HepG2 (cell line): ENCODE data around the gene ZNF32. TPM values are rescaled to one million over a fixed set of nuclear protein-coding genes. Genes with fewer than 3 reads are reported as not detected.

Source experiments
- ATAC-seq: fragments of 200-7000 bp; cut with Tn5 transposase; 3 replicates; pipeline ENCODE4 v1.9.1; 2020; ENCODE audit warnings: mild to moderate bottlenecking, moderate library complexity
- BruUV-seq: library from RNA; stranded (reverse); fragments of 400-500 nt; replicated peaks from 2 replicates; lab custom pipeline; 2021; lab: Mats Ljungman, UMichigan
- CTCF ChIA-PET: fragments of 300-600 bp; formaldehyde crosslinking; extraction: SDS; loops from one replicate; lab custom pipeline; 2021; ENCODE audit warnings: low total read pairs, inconsistent platforms, low intra/inter-chr PET ratio; lab: Yijun Ruan, JAX
- POLR2A ChIA-PET: fragments of 350-600 bp; sonication (Branson Sonifier 250); formaldehyde crosslinking; loops from one replicate; lab custom pipeline; 2020; ENCODE audit warnings: antibody characterized with exemption, inconsistent platforms; lab: Yijun Ruan, JAX
- DNase-seq: peaks from one replicate; pipeline ENCODE4 v3.0.0-alpha.2; 2015; ENCODE audit warnings: low spot score
- FAIRE-seq: peaks from 3 replicates; lab custom pipeline; 2011; peaks lifted over from hg19 to GRCh38; lab: Jason Lieb, UNC
- H2AFZ ChIP-seq: one replicate; pipeline ENCODE4 v1.6.1; 2011; ENCODE audit warnings: low read length, inconsistent platforms
- H3K27ac ChIP-seq: fragments of 300-600 bp; 3 replicates; pipeline ENCODE4 v1.8.0; 2011; ENCODE audit warnings: mixed run types, mild to moderate bottlenecking, mixed read lengths, low read length, inconsistent platforms; ENCODE audit not compliant: insufficient read depth; ENCODE audit errors: extremely low read length
- H3K27me3 ChIP-seq, 2 experiments: fragments of 200-600 bp in 1 of 2; 2 replicates in 1 of 2; 3 replicates in 1 of 2; pipeline versions ENCODE4 v1.6.0 to v1.8.0; 2011; ENCODE audit warnings: low read length in 2 of 2, mild to moderate bottlenecking in 2 of 2, moderate library complexity in 2 of 2, inconsistent platforms in 1 of 2; ENCODE audit not compliant: insufficient read depth in 2 of 2, control insufficient read depth in 1 of 2
- H3K36me3 ChIP-seq, 2 experiments: fragments of 200-600 bp in 1 of 2; replicated peaks in 1 of 2; 2 replicates in 1 of 2; 3 replicates in 1 of 2; pipeline versions ENCODE4 v1.5.1 to v1.8.0; 2011; ENCODE audit warnings: low read length in 2 of 2, inconsistent platforms in 1 of 2; ENCODE audit not compliant: insufficient read depth in 2 of 2, control insufficient read depth in 1 of 2
- H3K4me1 ChIP-seq: 2 replicates; pipeline ENCODE4 v1.5.1; 2012; ENCODE audit warnings: low read length, inconsistent platforms; ENCODE audit not compliant: insufficient read depth
- H3K4me2 ChIP-seq: 2 replicates; pipeline ENCODE4 v1.6.0; 2011; ENCODE audit warnings: low read depth, low read length, inconsistent platforms
- H3K4me3 ChIP-seq, 3 experiments: fragments of 200-600 bp in 1 of 3; sonication (generic), shearing (Covaris generic) in 1 of 3; replicated peaks in 1 of 3; 2 replicates each; pipeline ENCODE4 v1.5.1; 2011 to 2016; ENCODE audit warnings: low read length in 3 of 3, inconsistent platforms in 2 of 3, low read depth in 2 of 3, mild to moderate bottlenecking in 2 of 3, control low read depth in 1 of 3, mixed read lengths in 1 of 3; ENCODE audit not compliant: insufficient read depth in 1 of 3
- H3K79me2 ChIP-seq: one replicate; pipeline ENCODE4 v1.6.1; 2011; ENCODE audit warnings: low read length, inconsistent platforms; ENCODE audit not compliant: insufficient read depth
- H3K9ac ChIP-seq: 2 replicates; pipeline ENCODE4 v1.6.0; 2011; ENCODE audit warnings: mild to moderate bottlenecking, low read depth, low read length, inconsistent platforms; ENCODE audit not compliant: insufficient read depth
- H3K9me3 ChIP-seq: 2 replicates; pipeline ENCODE4 v1.5.1; 2012; ENCODE audit warnings: mild to moderate bottlenecking, low read length
- H4K20me1 ChIP-seq: 2 replicates; pipeline ENCODE4 v1.6.0; 2011; ENCODE audit warnings: inconsistent platforms, mild to moderate bottlenecking, low read length, moderate library complexity; ENCODE audit not compliant: insufficient read depth
- NRL ChIP-seq: sonication (generic); formaldehyde crosslinking; IDR thresholded peaks from 2 replicates; pipeline ENCODE4 v1.5.0; 2020; ENCODE audit warnings: missing genetic modification reagents, mild to moderate bottlenecking, moderate library complexity, borderline replicate concordance
- TARDBP ChIP-seq: sonication (generic); formaldehyde crosslinking; IDR thresholded peaks from 2 replicates; pipeline ENCODE4 v1.8.0; 2022; ENCODE audit warnings: mild to moderate bottlenecking, missing genetic modification reagents
- ZNF773 ChIP-seq: sonication (generic); formaldehyde crosslinking; IDR thresholded peaks from 2 replicates; pipeline ENCODE4 v1.4.0; 2020; ENCODE audit warnings: missing genetic modification reagents, borderline replicate concordance
- WGBS: methylation state at CpG from one replicate; pipeline ENCODE4 v1.1.6; 2017; ENCODE audit warnings: low lambda C conversion rate; 5-methylcytosine and 5-hydroxymethylcytosine counted together
- in situ Hi-C: cut with HindIII; loops from 2 replicates; pipeline ENCODE4 v1.10.0; 2017; ENCODE audit warnings: low pct_unique_long_range_greater_than_20kb; ENCODE audit not compliant: extremely low pct_ligation_motif_present
- intact Hi-C: fragments of 100-400 bp; cut with micrococcal nuclease; formaldehyde crosslinking; loops from one replicate; pipeline ENCODE4 v1.10.0; 2022; ENCODE audit not compliant: unreplicated experiment
- polyA plus RNA-seq, 8 experiments: library from polyadenylated mRNA; depleted of rRNA in 3 of 8; stranded (reverse) in 7 of 8; unstranded in 1 of 8; fragments of >200 nt; fragmentation: Illumina TruSeq in 4 of 8; extraction: Trizol in 4 of 8; gene quantifications; 2 replicates each; pipeline versions ENCODE4 v1.2.1 to v1.2.3, GENCODE V29; 2011 to 2016; ENCODE audit warnings: low read depth in 4 of 8, missing spikeins in 1 of 8, mixed read lengths in 1 of 8; ENCODE audit not compliant: insufficient read depth in 1 of 8
- total RNA-seq, 5 experiments: library from RNA; depleted of rRNA; stranded (reverse); fragments of >200 nt; fragmentation: Illumina TruSeq; extraction: Trizol; gene quantifications; 2 replicates each; pipeline ENCODE4 v1.2.3, GENCODE V29; 2016; ENCODE audit warnings: low read depth in 1 of 5
- TF ChIP-seq, protein P1 (sequence below): sonication (generic); formaldehyde crosslinking; IDR thresholded peaks from 2 replicates; pipeline ENCODE4 v1.4.0; 2020; ENCODE audit warnings: mild to moderate bottlenecking, missing genetic modification reagents

ZNF32 gene
- total and polyA plus RNA-seq, 2 of the 13 experiments (the other 11 are each of a cell fraction or from before 2014, with no cell fraction given) = 12.5 to 16.9 TPM

DNA sequence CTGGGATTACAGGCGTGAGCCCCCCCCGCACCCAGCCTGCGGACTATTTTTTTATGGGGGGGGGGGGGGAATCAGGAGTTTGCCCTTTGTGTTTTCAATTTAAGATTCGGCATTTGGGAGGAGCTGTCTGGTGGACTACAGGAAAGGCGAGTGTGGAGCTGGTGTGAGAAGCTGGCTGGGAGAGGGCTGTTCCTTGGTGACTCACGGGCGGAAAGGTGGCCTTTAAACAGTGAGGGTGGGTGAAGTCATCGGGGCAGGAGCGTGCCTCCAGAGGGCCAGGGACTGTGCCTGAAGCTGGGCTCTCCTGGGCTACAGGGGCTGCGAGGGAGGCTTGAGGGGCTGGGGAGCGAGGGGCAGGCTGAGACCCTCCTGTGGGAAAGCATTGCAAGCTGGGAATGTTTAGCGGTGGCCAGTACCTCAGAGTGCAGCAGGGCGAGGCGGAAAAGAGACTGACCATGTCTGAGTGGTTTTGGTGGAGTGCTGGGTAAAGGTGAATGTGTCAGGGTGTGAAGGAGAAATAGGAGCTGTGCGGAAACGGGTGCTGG, 39.7 kb upstream of the ZNF32 start:
- peaks cover 0 to 3% of the 10 kb centered on the region in 2 experiments; a peak in 1 of 5 replicates for H3K27me3 ChIP-seq
- H2AFZ ChIP-seq = no peak overlapping the region
- ATAC-seq (no peak), FAIRE-seq (no peak), DNase-seq (no peak)
- in situ Hi-C loops = no loop called here
- no peak overlapping the region for H3K27ac ChIP-seq
- H3K79me2 ChIP-seq = no peaks in the 10 kb centered on the region
- POLR2A ChIA-PET = no interaction called here
- H3K4me3 ChIP-seq = no peak overlapping the region
- CTCF ChIA-PET = interaction anchor here (2.8 kb wide), 1 partner anchor 698 kb away, joined by 16 read pairs; no protein-coding TSS in a partner anchor
- H3K4me2 ChIP-seq = no peak overlapping the region
- no peaks in the 10 kb centered on the region for H3K9me3 ChIP-seq
- intact Hi-C loops = no loop called here
- H3K9ac ChIP-seq = no peak overlapping the region
- BruUV-seq = no TSS peak
- 31% methylated on average over 16 of the region's 16 CpGs for WGBS
- H3K4me1 ChIP-seq = no peaks in the 10 kb centered on the region
- TF ChIP-seq TARDBP (CRISPR knock-in tag) (no peak), NRL (no peak), ZNF773 (CRISPR knock-in tag) (no peak)
- no peaks in the 10 kb centered on the region for H4K20me1 ChIP-seq
- no peaks in the 10 kb centered on the region for H3K36me3 ChIP-seq

DNA sequence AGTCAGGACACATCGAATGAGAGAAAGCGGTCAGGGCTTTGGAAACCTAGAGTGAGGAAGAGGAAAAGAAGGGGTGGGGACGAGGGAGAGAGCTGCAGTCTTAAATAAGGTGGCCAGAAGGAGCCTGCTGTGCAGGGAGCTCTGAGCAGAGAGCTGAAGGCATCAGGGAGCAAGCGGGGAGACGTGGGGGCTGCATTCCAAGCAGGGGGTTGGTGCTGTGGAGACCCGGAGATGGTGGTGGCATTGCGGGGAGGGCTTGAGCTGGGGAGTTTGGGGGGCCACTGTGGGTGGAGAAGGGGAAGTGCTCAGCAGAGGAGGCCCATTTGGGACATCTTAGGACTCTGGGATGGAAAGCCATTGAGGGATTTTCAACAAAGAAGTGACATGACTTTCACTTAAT, 38.7 kb upstream of the ZNF32 start:
- Histone ChIP-seq H3K36me3 (no peaks in the 10 kb centered on the region), H3K4me2 (no peak overlapping the region), H3K9me3 (no peaks in the 10 kb centered on the region), H2AFZ (no peak overlapping the region), H3K79me2 (no peaks in the 10 kb centered on the region), H3K27me3 (peaks cover 0 to 3% of the 10 kb centered on the region in 2 experiments; a peak in 1 of 5 replicates)
- no peak for DNase-seq
- no peak for ATAC-seq
- BruUV-seq = no TSS peak
- intact Hi-C loops = no loop called here
- TF ChIP-seq, protein P1, sequence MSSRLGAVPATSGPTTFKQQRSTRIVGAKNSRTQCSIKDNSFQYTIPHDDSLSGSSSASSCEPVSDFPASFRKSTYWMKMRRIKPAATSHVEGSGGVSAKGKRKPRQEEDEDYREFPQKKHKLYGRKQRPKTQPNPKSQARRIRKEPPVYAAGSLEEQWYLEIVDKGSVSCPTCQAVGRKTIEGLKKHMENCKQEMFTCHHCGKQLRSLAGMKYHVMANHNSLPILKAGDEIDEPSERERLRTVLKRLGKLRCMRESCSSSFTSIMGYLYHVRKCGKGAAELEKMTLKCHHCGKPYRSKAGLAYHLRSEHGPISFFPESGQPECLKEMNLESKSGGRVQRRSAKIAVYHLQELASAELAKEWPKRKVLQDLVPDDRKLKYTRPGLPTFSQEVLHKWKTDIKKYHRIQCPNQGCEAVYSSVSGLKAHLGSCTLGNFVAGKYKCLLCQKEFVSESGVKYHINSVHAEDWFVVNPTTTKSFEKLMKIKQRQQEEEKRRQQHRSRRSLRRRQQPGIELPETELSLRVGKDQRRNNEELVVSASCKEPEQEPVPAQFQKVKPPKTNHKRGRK (CRISPR knock-in tag) = no peak
- TF ChIP-seq, all 625 proteins: peak for 0
- Histone ChIP-seq H3K4me3 (no peak overlapping the region), H3K4me1 (no peaks in the 10 kb centered on the region), H4K20me1 (no peaks in the 10 kb centered on the region), H3K27ac (no peak overlapping the region), H3K9ac (no peak overlapping the region)
- no peak for FAIRE-seq
- WGBS = 20% methylated on average over 7 of the region's 7 CpGs
- ChIA-PET CTCF (no interaction called here), POLR2A (no interaction called here)
- in situ Hi-C loops = no loop called here
